NCI-H1436 (cell line): Measurements from ENCODE around the gene UBE2L6.

ENCODE experiments used
- DNase-seq: peaks from one replicate; lab custom pipeline; 2025; lab: John Stamatoyannopoulos, UW

The UBE2L6 gene

GRCh38 chr11:57567515-57568329 is at the start of gene UBE2L6:
Gene UBE2L6 (minus strand): TSS chr11:57567672. CDS start chr11:57567611, 61 bp downstream.
- DNase-seq: peak; percentile 75

GRCh38 chr11:57616595-57616994 is 49.1 kb upstream of the UBE2L6 start:
- no peak for DNase-seq

GRCh38 chr11:57615308-57615707 is 47.8 kb upstream of the UBE2L6 start:
- DNase-seq: no peak

DNA sequence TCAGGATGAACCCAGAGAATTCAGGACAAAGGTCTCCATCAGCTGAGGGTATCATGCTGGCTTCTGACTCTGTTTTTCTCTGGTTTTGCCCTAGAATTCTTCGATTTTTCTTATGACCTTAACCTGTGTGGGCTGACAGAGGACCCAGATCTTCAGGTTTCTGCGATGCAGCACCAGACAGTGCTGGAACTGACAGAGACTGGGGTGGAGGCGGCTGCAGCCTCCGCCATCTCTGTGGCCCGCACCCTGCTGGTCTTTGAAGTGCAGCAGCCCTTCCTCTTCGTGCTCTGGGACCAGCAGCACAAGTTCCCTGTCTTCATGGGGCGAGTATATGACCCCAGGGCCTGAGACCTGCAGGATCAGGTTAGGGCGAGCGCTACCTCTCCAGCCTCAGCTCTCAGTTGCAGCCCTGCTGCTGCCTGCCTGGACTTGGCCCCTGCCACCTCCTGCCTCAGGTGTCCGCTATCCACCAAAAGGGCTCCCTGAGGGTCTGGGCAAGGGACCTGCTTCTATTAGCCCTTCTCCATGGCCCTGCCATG is 46.8 kb upstream of the UBE2L6 start:
- no peak for DNase-seq

GRCh38 chr11:57610170-57610569 is 42.7 kb upstream of the UBE2L6 start:
- no peak for DNase-seq

GRCh38 chr11:57605028-57605420 is 37.6 kb upstream of the UBE2L6 start:
- no peak for DNase-seq

GRCh38 chr11:57604296-57605027 is 37.0 kb upstream of the UBE2L6 start:
- no peak for DNase-seq

DNA sequence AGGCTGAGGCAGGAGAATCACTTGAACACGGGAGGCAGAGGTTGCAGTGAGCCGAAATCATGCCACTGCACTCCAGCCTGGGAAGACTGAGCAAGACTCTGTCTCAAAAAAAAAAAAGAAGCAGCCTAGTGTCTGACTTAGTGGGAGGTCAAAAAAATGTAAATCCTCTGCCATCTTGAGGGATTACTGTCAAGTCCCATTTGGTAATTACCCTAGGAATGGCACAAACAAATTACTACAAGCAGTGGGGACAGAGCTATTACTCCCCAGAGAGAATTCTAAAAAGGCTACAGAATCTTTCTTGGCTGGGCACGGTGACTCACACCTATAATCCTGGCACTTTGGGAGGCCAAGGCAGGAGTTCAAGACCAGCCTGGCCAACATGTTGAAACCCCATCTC is 33.8 kb upstream of the UBE2L6 start:
- no peak for DNase-seq

GRCh38 chr11:57599381-57599780 is 31.9 kb upstream of the UBE2L6 start:
- DNase-seq: no peak

GRCh38 chr11:57598831-57599155 is 31.3 kb upstream of the UBE2L6 start:
- no peak for DNase-seq

- DNase-seq: no peak
Observed at GRCh38 chr11:57597916-57598830, 30.7 kb upstream of the UBE2L6 start.

GRCh38 chr11:57597461-57597915 is 30.0 kb upstream of the UBE2L6 start, which contains the start of gene SERPING1:
Gene SERPING1 (plus strand): TSS chr11:57597685. CDS start chr11:57598271, 586 bp downstream.
- DNase-seq: no peak

GRCh38 chr11:57596266-57596885 is 28.9 kb upstream of the UBE2L6 start:
- no peak for DNase-seq

- no peak for DNase-seq
Observed at GRCh38 chr11:57588046-57588710, 20.7 kb upstream of the UBE2L6 start.

GRCh38 chr11:57586711-57587245 is 19.3 kb upstream of the UBE2L6 start:
- DNase-seq: no peak

DNA sequence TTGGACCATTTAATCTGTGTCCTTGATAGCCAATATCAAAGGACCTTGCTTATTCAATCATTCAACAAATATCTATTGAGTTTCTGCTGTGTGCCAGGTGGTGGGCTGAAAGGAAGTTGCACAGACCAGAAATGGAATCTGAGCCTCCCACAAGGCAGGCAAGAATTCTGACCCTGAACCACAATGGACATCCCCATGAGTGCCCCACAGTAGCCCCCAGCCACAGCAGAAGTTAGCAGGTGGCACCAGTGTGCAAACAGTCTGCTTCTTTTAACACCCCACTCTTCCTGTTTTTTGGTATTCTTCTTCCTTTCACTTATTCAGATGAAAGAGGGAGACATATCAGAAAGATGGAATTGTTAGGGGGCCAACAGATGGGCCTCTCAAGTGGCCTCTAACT is 17.8 kb upstream of the UBE2L6 start:
- DNase-seq: no peak

DNA sequence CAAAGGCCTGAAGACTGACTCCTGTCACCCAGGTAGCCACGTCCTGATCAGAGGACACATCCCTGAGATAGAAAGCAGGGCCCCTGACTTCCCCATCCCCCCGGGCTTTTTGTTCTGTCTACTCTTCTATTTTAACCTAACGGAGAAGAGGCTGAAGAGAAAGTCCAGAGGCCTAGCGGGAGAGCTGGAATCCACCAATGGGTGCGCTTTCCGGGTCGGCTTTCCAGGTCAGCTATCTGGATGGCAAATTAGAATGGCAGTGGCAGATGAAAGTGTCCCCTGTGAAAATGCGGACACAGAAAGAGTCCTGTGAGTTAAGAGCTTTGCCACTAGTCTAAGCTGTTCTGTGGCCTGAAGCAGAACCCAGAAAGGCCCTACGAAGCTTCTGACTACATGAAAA is 16.9 kb upstream of the UBE2L6 start:
- no peak for DNase-seq

DNA sequence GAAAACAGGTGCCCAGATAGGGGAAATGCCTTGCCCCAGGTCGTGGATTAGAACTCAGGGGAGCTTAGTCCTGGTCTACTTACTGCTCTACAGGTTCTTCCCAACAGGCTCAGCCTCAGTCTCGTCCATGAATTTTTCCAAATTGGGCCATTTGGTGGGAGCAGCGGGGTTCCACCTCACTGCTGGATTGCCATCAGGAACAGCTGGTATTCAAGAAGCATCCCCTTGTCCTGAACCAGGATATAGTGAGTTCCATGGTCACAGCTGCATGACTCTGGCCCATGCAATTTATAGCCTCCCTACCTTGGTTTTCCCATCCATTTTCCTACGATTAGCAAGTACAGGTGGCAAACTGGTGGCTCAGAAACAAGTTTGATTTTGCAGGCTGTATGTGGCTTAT is 6.6 kb upstream of the UBE2L6 start:
- DNase-seq: no peak

- DNase-seq: no peak
Observed at GRCh38 chr11:57571606-57572005, 4.1 kb upstream of the UBE2L6 start.

DNA sequence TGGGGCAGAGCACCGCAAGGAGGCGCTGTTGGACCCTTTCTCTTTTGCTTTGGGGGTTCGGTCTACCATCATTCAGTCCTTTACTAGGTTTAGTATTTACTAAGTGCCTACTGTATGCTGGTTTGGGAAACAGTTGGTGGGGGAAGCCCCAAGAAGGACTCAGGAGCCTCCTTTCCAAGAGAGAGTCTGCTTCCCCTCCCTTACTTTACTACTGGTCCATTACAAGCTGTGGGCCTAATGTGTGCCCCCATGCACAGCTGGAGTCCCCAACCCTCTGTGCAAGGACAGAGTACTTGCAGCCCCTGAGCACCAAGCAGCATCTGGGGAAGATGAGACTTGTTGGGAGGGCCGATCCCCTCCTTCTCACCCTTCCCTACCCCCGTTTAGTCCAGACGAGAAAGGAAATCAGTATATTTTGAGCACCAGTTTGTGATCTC is 876 bp upstream of the UBE2L6 start:
- DNase-seq: no peak
